Raji (cell line): ENCODE measurements around the gene SUGP2.

Experiments used
- POLR2A ChIP-seq: IDR thresholded peaks from 2 replicates; pipeline ENCODE4 v1.6.1; 2011; ENCODE audit warnings: low read depth, low read length, control low read depth; ENCODE audit not compliant: insufficient read depth

SUGP2 gene

DNA sequence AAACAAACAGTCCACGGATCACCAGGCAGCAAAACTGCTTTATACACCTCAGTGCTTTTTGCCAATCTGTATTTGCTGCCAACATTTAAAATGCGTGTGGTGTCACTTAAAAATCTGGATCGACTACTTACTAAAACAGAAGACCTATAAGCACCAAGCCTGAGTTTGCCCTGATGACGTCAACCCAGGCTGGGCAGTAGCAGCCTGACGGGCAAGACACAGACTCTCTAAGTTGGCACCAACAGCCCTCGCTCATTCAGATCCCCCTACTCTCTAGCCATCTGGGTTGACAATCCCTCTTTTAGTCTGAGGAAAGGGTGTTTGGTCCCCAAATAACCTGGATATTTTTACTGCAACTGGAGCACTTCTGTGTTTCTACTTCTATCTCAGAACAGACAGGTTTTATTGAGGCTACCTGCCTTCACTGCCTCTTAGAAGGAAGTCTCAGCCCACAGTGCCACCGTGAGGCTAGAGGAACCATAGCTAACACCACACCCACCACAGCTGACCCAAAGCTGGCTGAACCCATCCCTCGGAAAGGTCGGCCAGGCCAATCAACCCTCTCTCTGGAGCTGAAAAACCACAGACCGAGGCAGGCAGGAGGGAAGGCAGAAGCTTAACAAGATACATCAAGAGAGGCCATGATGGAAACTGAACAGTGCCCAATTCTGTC lies 6.9 kb downstream of the SUGP2 start:
- no peak for TF ChIP-seq POLR2A

DNA sequence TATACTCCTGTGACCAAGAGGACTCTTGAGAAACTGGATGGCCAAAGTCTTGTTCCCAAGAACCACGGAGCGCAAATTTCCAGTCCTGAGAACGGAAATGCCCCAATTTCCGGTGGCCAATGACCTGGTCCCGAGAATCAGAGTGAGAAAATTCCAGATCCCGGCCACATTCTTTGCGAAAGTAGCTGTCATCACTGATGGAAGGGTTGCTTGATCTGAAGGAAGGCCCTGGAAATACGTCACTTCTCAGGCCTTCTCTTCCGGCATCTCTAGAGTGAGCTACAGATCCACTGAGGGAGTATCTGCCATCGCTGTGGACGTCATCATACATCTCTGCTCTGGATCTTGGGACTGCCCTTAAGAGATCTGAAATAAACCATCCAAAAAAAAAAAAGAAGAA lies 7.5 kb downstream of the SUGP2 start:
- no peak for TF ChIP-seq POLR2A

DNA sequence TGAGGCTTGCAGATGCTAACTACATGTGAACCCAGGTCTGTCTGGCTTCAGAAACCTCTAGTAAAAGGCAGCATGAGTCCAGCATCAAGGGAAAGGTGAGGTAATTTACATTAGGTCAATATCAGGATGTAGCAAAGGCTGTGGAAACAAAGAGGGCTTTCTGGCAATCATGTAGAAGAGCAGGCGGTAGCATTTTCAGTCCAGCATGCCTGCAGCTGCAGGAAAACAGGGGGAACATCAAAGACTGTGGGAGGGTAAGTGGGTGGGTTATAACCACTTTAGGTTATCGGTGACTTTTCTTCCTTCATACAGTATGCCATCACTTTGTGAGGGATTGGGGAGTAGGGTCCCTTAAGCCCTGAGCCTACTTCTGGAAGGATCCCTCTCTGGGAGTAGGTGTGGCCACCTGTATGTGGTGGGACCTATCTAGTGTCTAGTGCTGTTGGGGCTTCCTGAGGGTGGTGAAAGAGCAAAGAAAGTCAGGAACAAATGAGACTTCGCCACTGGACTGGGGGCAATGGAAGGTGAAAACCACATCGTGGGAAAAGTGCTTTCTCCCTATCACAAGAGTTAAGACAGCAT lies 10.8 kb downstream of the SUGP2 start:
- no peak for TF ChIP-seq POLR2A

DNA sequence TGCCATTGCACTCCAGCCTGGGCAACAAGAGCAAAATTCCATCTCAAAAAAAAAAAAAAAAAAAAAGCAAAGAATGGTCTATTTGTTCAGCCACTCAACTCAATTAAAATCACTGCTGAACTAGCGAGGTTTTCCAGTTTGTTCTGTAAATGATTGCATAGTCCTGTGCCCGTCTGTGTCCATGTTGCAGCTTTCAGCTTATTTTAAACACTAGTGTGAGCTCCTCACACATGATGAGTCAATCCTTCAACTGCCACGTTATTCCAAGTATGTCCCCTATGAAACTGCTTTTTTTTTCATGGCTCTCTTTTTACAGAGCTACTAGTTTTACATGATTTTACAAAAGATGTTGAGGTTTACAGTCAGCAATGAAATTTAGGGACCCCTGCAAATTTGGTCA lies 12.2 kb downstream of the SUGP2 start:
- no peak for TF ChIP-seq POLR2A

DNA sequence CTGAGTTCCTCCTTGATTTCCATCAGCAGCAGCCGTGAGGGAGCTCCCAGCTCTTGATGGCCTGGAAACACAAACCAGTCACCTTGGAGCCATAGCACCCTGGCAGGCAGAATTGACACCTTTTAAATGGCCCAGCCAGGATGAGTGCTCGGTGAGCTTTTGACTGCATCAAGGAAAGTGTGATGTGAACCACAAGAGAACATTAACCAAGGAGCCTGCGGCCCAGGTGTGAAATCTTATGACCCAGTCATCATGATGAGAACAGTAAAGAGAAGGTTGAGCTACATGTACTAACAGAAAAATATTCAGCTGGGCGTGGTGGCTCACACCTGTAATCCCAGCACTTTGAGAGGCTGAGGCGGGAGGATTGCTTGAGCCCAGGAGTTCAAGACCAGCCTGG lies 22.8 kb downstream of the SUGP2 start:
- no peak for TF ChIP-seq POLR2A

DNA sequence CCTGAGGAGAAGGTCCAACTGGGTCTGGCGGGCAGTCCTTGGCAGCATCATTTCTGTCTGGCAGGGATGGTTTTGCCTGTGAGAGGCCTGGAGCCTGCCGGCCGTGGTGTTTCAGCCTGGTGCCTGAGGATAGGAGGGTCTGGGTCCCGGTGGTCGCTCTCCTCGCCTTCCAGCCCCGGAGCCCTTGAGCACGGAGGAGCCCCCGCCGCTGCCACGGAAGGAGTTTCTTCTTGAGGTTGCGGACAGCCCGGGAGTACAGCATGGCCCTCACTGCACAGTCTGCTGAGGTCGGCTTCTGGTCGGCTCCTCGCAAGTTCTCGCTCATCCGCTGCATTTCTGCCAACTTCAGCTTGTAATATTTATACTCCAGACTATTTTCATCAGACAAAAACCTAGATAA lies 23.4 kb downstream of the SUGP2 start:
- no peak for TF ChIP-seq POLR2A

DNA sequence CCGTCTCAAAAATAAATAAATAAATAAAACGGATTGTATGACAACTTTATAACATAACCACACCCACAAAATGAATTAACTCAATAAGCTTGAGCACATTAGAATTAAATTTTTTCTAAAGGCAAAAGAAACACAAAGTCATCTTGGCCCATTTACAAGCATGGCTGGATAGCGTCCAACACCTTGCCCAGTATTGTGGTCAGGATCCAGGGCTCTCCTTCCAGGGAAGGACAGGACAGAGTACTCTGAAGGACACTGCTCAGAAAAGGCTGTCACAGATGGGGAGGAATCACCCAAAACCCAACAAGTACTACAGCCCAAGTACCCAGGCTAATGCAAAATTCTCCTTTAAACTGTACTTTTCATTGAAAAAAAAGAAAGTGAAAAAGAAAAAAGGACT lies 27.1 kb downstream of the SUGP2 start:
- TF ChIP-seq POLR2A: no peak

GRCh38 chr19:19004144-19004543 lies 29.2 kb downstream of the SUGP2 start:
- TF ChIP-seq POLR2A: no peak

DNA sequence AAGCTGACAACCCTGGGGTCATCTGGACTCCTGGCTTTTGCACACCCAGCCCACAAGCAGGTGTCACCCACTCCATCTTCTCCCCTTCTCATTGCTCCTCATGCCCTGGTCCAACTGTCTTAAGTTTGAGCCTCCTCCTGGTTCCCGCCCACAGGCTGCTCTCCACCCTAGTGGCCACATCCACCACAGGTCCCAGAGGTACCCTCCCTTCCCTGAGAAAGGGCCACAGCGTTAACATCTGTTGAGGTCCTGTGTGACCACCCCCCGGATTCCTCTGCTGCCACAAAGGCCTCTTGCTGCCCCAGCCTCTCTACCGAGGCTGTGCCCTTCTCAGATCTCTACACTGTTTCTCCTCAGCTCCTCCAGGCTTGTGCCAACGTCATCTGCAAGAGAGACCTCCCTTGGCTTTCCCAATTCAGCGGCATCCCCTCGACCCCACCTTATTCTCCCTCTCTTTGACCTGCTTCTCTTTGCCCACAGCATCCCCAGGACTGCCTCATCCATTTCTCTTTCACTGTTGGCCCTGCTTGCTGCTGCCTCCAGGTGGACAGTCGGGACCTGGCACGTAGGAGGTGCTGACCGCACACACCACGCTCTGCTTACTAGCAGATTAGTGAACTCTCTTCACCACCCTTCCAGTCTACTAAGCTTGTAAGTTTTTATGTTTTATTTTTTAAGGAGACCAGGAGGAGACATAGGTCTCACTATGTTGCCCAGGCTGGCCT lies 33.3 kb downstream of the SUGP2 start:
- TF ChIP-seq POLR2A: no peak

GRCh38 chr19:18999016-18999758 lies 34.1 kb downstream of the SUGP2 start:
- no peak for TF ChIP-seq POLR2A

- no peak for TF ChIP-seq POLR2A
Measured at GRCh38 chr19:18998276-18998675, 35.0 kb downstream of the SUGP2 start.

DNA sequence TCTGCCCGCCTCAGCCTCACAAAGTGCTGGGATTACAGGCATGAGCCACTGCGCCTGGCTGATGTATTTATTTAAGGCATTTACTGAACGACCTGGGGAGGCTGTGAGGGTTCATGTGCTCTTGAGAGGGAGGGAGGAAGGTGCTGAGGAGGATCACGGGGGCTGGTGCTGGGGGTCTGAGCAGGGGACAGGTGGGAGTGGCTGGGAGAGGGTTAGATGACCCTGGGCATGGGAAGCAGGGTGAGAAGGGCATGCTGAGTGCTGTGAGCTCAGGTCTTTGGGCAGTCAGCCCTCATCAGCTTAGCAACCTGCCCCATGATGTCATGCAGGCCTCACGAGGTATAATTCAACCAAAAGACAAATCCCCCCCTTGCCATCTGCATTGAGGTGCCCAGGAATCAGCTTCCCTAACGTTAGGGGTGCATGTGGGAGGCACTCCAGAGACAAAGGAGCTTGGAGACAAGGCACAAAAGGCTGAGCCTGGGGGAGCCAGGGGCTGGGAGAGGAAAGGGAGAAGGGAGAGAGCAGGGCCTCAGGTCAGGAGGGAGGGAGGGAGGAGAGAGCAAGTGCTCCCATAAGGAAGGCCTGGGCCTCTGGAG lies 36.4 kb downstream of the SUGP2 start:
- no peak for TF ChIP-seq POLR2A

GRCh38 chr19:18996351-18996750 lies 37.0 kb downstream of the SUGP2 start:
- TF ChIP-seq POLR2A: no peak

- TF ChIP-seq POLR2A: no peak
Measured at GRCh38 chr19:18995804-18996241, 37.5 kb downstream of the SUGP2 start.

DNA sequence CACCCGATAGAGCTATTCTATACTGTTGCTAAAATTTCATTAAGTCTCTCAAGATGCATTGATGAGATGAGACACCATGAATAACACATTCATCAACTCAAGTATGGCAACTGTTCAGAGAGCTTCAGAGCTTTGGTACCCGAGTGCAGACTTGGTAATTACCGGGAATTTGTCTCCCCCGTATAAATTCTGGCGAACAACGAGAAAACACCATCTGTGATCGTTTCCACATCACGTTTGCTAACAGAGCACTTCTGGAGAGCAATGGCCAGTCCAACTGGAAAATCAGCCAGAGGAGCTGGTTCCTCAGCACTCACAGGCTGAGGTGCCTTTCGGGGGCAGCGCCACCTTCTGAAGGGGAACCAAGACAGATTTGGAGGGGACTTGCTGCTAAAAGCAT lies 40.2 kb downstream of the SUGP2 start:
- no peak for TF ChIP-seq POLR2A
